Suprapubic skin (tissue), 3 donors: ENCODE results near the gene MTSS2.

Experiments
- CTCF ChIP-seq, 2 donors: fragments of 200-600 bp in 1 of 2; fragments of 450-650 bp in 1 of 2; sonication (generic) in 1 of 2; IDR thresholded peaks; one replicate each; pipeline ENCODE4 v1.5.1; 2016 to 2019; ENCODE audit warnings: antibody characterized with exemption in 2 of 2, mild to moderate bottlenecking in 1 of 2, moderate library complexity in 1 of 2
- POLR2A ChIP-seq, 2 donors: fragments of 450-650 bp; IDR thresholded peaks; one replicate each; pipeline ENCODE4 v1.6.1; 2017; ENCODE audit warnings: antibody characterized with exemption in 2 of 2, mild to moderate bottlenecking in 2 of 2, moderate library complexity in 2 of 2

- TF ChIP-seq CTCF (IDR thresholded peaks at IDR 0.05) (no peak), POLR2A (IDR thresholded peaks at IDR 0.05) (no peak)
Measured at GRCh38 chr16:70700101-70701020, 14.5 kb upstream of the MTSS2 start.
